Measurements from ENCODE around the gene DOHH.

DOHH gene

DNA sequence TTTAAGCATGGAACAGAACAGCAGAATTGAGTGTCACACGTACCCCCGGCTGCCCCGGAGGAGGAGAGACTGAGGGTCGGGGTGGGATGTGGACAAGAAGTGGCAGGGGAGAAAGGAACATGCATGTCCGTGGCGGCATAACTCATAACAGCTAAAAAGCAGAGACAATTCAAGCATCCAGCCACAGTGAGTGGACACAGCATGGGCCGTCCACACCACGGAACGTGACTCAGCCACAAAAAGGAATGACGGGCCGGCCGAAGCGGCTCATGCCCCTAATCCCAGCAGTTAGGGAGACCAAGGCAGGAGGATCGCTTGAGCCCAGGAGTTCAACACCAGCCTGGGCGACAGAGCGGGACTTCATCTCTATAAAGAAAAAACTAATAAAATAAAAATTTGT is 7.6 kb downstream of the DOHH start:
- TF ChIP-seq, protein P1, sequence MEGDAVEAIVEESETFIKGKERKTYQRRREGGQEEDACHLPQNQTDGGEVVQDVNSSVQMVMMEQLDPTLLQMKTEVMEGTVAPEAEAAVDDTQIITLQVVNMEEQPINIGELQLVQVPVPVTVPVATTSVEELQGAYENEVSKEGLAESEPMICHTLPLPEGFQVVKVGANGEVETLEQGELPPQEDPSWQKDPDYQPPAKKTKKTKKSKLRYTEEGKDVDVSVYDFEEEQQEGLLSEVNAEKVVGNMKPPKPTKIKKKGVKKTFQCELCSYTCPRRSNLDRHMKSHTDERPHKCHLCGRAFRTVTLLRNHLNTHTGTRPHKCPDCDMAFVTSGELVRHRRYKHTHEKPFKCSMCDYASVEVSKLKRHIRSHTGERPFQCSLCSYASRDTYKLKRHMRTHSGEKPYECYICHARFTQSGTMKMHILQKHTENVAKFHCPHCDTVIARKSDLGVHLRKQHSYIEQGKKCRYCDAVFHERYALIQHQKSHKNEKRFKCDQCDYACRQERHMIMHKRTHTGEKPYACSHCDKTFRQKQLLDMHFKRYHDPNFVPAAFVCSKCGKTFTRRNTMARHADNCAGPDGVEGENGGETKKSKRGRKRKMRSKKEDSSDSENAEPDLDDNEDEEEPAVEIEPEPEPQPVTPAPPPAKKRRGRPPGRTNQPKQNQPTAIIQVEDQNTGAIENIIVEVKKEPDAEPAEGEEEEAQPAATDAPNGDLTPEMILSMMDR (conservative IDR thresholded peaks at IDR 0.05; ENCODE audit: low read depth, low read length) = no peak
- DNase-seq (ENCODE audit: low read depth) = no peak
- no peak overlapping the region for H3K4me3 ChIP-seq (ENCODE audit: low read length)

DNA sequence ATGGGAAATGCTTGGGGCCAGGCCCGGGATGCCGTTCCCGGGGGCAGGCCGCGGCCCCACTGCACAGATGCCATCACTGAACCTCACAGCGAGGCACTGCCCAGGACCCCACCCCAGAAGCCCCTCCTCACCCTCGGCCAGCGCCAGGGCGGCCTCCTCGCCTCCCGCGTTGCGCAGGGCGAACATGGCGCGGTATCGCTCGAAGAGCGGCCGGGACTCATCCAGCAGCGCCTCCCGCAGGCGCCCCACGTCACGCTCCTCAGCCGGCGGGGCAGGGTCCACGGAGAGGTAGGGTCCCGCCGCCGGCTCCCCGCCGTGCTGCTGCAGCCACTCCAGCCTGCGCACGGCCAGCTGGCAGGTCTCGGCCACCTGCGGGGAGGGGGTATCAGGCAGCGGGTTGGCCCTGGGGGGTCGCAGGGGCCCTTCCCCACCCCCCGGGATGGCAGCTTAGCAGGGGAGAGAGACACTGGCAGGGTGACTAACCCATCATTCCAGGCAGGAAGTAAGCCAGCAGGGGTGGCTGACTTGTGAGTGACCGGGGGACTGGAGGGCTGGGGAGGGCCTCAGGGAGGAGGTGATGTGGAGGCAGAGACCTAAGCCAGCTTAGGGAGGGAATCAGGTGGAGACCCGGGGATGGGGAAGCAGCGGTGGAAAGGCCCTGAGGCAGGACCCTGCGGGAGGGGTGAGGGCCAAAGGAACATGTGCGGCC is 8.2 kb downstream of the DOHH start:
- DNase-seq (ENCODE audit: low read depth) = no peak
- TF ChIP-seq, protein P1 (conservative IDR thresholded peaks at IDR 0.05; ENCODE audit: low read depth, low read length) = no peak
- no peak overlapping the region for H3K4me3 ChIP-seq (ENCODE audit: low read length)

DNA sequence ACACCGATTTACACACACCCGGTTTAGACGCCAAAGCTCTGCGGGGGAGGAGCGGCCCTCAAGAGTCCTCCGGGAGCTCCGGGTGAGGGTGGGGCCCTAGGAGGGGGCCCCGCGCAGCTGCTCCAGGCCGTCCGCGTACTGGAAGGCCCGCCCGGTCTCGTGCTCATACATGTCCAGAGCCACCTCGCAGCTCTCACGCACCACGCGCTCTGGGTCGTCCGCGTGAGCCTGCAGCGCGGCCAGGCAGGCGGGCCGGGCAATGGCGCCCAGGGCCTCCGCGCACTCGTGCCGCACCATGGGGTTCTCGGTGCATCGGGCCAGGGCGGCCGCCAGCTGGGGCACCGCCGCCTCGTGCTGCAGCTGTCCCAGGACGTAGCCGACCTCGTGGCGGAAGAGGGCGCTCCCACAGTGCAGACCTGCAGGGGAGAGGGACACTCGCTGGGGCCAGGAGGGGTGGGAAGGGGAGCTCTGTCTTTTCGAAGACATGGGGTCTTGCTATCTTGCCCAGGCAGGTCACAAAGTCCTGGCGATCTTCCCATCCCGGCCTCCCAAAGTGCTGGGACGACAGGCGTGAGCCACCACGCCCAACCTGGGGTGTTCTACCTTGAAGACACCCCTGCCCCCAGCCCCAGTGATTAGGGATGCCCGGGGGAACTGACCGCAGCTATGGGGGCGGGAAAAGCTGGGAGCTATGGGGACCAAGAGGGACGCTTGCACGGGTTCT is 8.9 kb downstream of the DOHH start:
- no peak overlapping the region for H3K4me3 ChIP-seq (ENCODE audit: low read length)
- no peak for DNase-seq (ENCODE audit: low read depth)
- TF ChIP-seq, protein P1 (conservative IDR thresholded peaks at IDR 0.05; ENCODE audit: low read depth, low read length) = no peak

DNA sequence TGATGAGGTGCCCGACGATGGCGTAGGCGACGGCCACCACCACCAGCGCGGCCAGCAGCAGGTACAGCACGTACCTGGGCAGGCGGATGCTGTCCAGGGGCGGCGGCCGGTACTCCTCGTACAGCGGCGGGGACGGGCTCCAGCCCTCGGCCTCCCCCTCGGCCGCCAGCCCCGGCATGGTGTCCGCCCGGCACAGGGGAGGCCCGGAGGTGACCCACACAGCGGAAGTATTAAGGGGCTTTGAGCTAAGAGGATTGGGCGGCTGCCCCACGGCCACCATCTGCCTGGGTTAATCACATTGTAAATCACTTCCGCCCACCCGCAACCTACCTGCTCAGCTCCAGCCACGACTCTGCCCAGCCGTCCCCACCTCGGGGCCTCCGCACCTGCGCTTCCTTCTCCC is 17.2 kb downstream of the DOHH start, which contains the start of gene SMIM44:
Gene SMIM44, minus strand, starts transcription at position 216 of the 403 bp plus-strand sequence. Its CDS starts 38 bp downstream, at position 178.
- no peak for DNase-seq (ENCODE audit: low read depth)
- TF ChIP-seq, protein P1 (conservative IDR thresholded peaks at IDR 0.05; ENCODE audit: low read depth, low read length) = no peak
- H3K4me3 ChIP-seq (ENCODE audit: low read length) = peak within 1 kb of the TSS; percentile 30

DNA sequence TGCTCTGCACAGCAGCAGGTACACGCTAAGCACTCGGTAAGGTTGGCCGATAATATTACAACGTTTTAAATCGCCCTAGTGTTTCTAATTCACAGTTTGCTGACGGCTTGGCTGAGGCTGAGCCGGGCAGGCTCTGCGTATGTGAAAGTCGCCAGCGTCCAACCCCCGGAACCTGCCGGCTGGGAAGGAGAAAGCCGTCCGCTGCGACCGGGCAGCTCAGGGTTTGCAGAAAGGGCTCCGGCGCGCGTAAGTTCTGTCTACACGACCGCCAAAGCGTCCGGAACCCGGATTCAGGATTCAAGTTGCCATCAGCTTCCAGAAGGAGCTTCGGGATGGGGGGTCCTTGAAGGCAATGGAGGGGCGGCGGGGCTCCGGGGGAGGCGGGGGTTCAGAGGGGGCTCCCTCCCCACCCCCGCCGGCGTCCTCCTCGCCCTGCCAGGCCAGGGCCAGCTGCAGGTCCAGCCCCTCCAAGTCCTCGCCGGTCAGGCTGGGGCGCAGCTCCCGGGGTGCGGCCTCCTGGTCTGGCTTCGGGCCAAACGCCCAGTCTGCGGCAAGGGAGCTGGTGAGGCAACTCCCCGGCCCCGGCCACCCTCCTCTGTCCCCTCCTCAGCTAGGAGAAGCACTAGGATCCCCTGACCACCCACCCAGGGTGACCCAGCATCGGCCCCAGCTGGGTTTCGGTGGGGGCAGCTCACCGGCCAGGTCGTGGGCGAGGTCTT is 17.8 kb downstream of the DOHH start:
- TF ChIP-seq, protein P1 (conservative IDR thresholded peaks at IDR 0.05; ENCODE audit: low read depth, low read length) = no peak
- H3K4me3 ChIP-seq (ENCODE audit: low read length) = peak overlapping the region; percentile 30
- no peak for DNase-seq (ENCODE audit: low read depth)

DNA sequence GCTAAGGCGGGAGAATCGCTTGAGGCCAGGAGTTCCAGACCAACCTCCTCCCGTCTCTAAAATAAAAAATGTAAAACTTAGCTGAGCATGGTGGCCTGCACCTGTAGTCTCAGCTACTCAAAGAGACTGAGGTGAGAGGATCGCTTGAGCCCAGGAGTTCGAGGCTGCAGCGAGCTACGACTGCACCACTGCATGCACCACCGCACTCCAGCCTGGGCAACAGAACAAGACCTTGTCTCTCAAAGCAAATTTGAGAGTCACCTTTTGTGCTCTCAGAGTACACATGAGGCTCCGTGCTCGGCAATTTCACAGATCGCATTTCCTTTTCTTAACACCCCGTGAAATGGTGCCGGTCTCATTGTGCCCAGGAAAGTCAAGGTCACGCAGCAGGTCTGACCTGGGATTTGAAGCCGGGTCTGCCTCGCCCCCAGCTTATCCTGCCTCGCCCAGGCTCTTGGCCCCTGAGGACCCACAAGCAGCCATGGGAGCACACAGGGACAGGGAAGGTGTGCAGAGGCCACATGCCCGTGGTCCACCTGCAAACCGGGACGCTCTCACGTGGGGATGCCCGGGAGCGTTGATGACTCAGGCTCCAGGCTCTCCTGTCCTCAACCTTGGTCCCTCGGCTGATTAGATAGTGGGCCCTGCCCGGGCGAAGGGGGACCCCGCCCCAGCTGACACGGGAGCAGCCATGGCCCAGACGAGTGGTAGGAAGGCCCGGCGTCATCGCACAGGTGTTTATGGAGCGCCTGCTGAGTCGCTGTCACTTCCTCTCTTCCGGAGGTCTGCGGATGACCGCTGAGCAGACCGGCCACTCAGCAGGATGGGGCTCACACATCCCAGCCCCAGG is 19.0 kb downstream of the DOHH start:
- TF ChIP-seq, protein P1 (conservative IDR thresholded peaks at IDR 0.05; ENCODE audit: low read depth, low read length) = no peak
- no peak overlapping the region for H3K4me3 ChIP-seq (ENCODE audit: low read length)

More for the DNA sequence above, 19.0 kb downstream of the DOHH start:
- no peak for DNase-seq (ENCODE audit: low read depth)

All from retinal pigment epithelial cell (primary cell).